Vagina (tissue), 2 donors: Measurements from ENCODE around the gene BRMS1. TPM values are rescaled to one million over a fixed set of nuclear protein-coding genes. Genes with fewer than 3 reads are reported as not detected.
A peak's percentile ranks its signal among the peaks of the same experiment; 100 is the strongest.
"Not testable (repeated sequence)": the region's sequence is repeated elsewhere in the genome, so short reads cannot be mapped to it uniquely, and the experiment has no call there.

Source experiments
- DNase-seq, 2 donors: peaks; one replicate each; pipeline ENCODE4 v3.0.0-alpha.2; 2017; ENCODE audit errors: extremely low spot score in 2 of 2
- H3K27ac ChIP-seq: fragments of 200-600 bp; sonication (generic); one replicate; pipeline ENCODE4 v1.5.1; 2019
- H3K27me3 ChIP-seq: fragments of 200-600 bp; sonication (generic); one replicate; pipeline ENCODE4 v1.5.1; 2019
- H3K36me3 ChIP-seq, 2 donors: fragments of 200-600 bp; sonication (generic); one replicate each; pipeline ENCODE4 v1.5.1; 2017 to 2019
- H3K4me1 ChIP-seq: fragments of 200-600 bp; sonication (generic); one replicate; pipeline ENCODE4 v1.5.1; 2019
- H3K4me3 ChIP-seq, 2 donors: fragments of 200-600 bp; sonication (generic); 1 replicate in 1 of 2; 2 replicates in 1 of 2; pipeline ENCODE4 v1.5.1; 2016 to 2019
- H3K9me3 ChIP-seq: fragments of 200-600 bp; sonication (generic); one replicate; pipeline ENCODE4 v1.5.1; 2019
- CTCF ChIP-seq, 3 experiments: fragments of 450-650 bp in 2 of 3; fragments of 200-600 bp in 1 of 3; sonication (generic) in 1 of 3; IDR thresholded peaks; one replicate each; pipeline ENCODE4 v1.5.1; 2017 to 2019; ENCODE audit warnings: antibody characterized with exemption in 3 of 3, mild to moderate bottlenecking in 2 of 3, moderate library complexity in 2 of 3
- POLR2A ChIP-seq, 2 donors: fragments of 450-650 bp; IDR thresholded peaks; one replicate each; pipeline ENCODE4 v1.6.1; 2017; ENCODE audit warnings: antibody characterized with exemption in 2 of 2, mild to moderate bottlenecking in 2 of 2, moderate library complexity in 2 of 2
- POLR2AphosphoS5 ChIP-seq, 2 donors: sonication (generic); formaldehyde crosslinking; IDR thresholded peaks; one replicate each; pipeline ENCODE4 v1.9.0; 2017; ENCODE audit warnings: antibody characterized with exemption in 2 of 2, mild to moderate bottlenecking in 2 of 2, low read depth in 1 of 2; ENCODE audit not compliant: insufficient read depth in 1 of 2
- intact Hi-C: fragments of 100-400 bp; cut with DNase I; formaldehyde crosslinking; loops from one replicate; pipeline ENCODE4 v1.15.1; 2023
- total RNA-seq: library from RNA; depleted of rRNA; stranded (reverse); fragments of >200 nt; gene quantifications from one replicate; pipeline ENCODE4 v1.2.3, GENCODE V29; 2016

The BRMS1 gene
- total RNA-seq, 1 donor from 2014 or later = 37.1 TPM

GRCh38 chr11:66323684-66324083 is 21.2 kb downstream of the BRMS1 start:
- H3K4me1 ChIP-seq = peaks cover 67% of the 10 kb centered on the region
- DNase-seq = no peak
- no peak overlapping the region for H3K4me3 ChIP-seq
- H3K36me3 ChIP-seq = no peaks in the 10 kb centered on the region
- intact Hi-C loops = no loop called here
- no peak overlapping the region for H3K27ac ChIP-seq
- no peaks in the 10 kb centered on the region for H3K9me3 ChIP-seq
- no peaks in the 10 kb centered on the region for H3K27me3 ChIP-seq
- TF ChIP-seq POLR2AphosphoS5 (IDR thresholded peaks at IDR 0.05; ENCODE audit: insufficient read depth in 1 of 2, low read depth in 1 of 2) (no peak), POLR2A (IDR thresholded peaks at IDR 0.05) (no peak), CTCF (IDR thresholded peaks at IDR 0.05) (no peak)

- no peak for DNase-seq
- intact Hi-C loops = no loop called here
- Histone ChIP-seq H3K4me1 (peaks cover 68% of the 10 kb centered on the region), H3K9me3 (no peaks in the 10 kb centered on the region), H3K4me3 (no peak overlapping the region), H3K36me3 (no peaks in the 10 kb centered on the region), H3K27ac (peak overlapping the region; percentile 74), H3K27me3 (no peaks in the 10 kb centered on the region)
- TF ChIP-seq POLR2AphosphoS5 (IDR thresholded peaks at IDR 0.05; ENCODE audit: insufficient read depth in 1 of 2, low read depth in 1 of 2) (peak in 1 of 2 donors; percentile 71), POLR2A (IDR thresholded peaks at IDR 0.05) (no peak)
Measured at GRCh38 chr11:66322732-66323427, 22.0 kb downstream of the BRMS1 start.

GRCh38 chr11:66321606-66322005 is 23.3 kb downstream of the BRMS1 start:
- Histone ChIP-seq H3K27me3 (no peaks in the 10 kb centered on the region), H3K4me1 (peaks cover 68% of the 10 kb centered on the region), H3K4me3 (no peak overlapping the region), H3K36me3 (no peaks in the 10 kb centered on the region), H3K27ac (peak overlapping the region; percentile 74), H3K9me3 (no peaks in the 10 kb centered on the region)
- intact Hi-C loops = no loop called here
- no peak for DNase-seq
- no peak for TF ChIP-seq POLR2A (IDR thresholded peaks at IDR 0.05)
- TF ChIP-seq POLR2AphosphoS5 (IDR thresholded peaks at IDR 0.05; ENCODE audit: insufficient read depth in 1 of 2, low read depth in 1 of 2) = no peak
- no peak for TF ChIP-seq CTCF (IDR thresholded peaks at IDR 0.05)

DNA sequence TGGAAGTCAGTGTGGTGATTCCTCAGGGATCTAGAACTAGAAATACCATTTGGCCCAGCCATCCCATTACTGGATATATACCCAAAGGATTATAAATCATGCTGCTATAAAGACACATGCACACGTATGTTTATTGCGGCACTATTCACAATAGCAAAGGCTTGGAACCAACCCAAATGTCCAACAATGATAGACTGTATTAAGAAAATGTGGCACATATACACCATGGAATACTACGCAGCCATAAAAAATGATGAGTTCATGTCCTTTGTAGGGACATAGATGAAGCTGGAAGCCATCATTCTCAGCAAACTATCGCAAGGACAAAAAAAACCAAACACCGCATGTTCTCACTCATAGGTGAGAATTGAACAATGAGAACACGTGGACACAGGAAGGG is 24.2 kb downstream of the BRMS1 start:
- peaks cover 69% of the 10 kb centered on the region for H3K4me1 ChIP-seq
- intact Hi-C loops, H3K27ac ChIP-seq: not testable (repeated sequence)

GRCh38 chr11:66320289-66320688 is 24.6 kb downstream of the BRMS1 start:
- peaks cover 69% of the 10 kb centered on the region for H3K4me1 ChIP-seq
- H3K4me3 ChIP-seq, H3K9me3 ChIP-seq, H3K27me3 ChIP-seq, DNase-seq, intact Hi-C loops, H3K36me3 ChIP-seq, H3K27ac ChIP-seq: not testable (repeated sequence)

More for the DNA sequence above, 24.2 kb downstream of the BRMS1 start:
- H3K36me3 ChIP-seq, H3K9me3 ChIP-seq, H3K27me3 ChIP-seq, H3K4me3 ChIP-seq, DNase-seq: not testable (repeated sequence)

GRCh38 chr11:66318600-66318970 is 26.3 kb downstream of the BRMS1 start:
- Histone ChIP-seq H3K4me1 (peaks cover 77% of the 10 kb centered on the region), H3K4me3 (no peak overlapping the region), H3K27ac (peak overlapping the region; percentile 85), H3K9me3 (no peaks in the 10 kb centered on the region), H3K36me3 (no peaks in the 10 kb centered on the region), H3K27me3 (no peaks in the 10 kb centered on the region)
- no peak for DNase-seq
- TF ChIP-seq POLR2AphosphoS5 (IDR thresholded peaks at IDR 0.05; ENCODE audit: insufficient read depth in 1 of 2, low read depth in 1 of 2) = no peak
- no peak for TF ChIP-seq POLR2A (IDR thresholded peaks at IDR 0.05)
- no peak for TF ChIP-seq CTCF (IDR thresholded peaks at IDR 0.05)
- intact Hi-C loops = no loop called here
